CD4-positive, alpha-beta T cell (primary cell): ENCODE measurements around the gene DLK1. TPM values are rescaled to one million over a fixed set of nuclear protein-coding genes. Genes with fewer than 3 reads are reported as not detected.

ENCODE experiments used
- ATAC-seq: fragments of 200-7000 bp; cut with Tn5 transposase; one replicate; pipeline ENCODE4 v1.10.0; 2022; ENCODE audit warnings: mild to moderate bottlenecking; ENCODE audit not compliant: poor library complexity
- CTCF ChIA-PET: fragments of 350-600 bp; sonication (Branson Sonifier 250); formaldehyde crosslinking; loops from one replicate; lab custom pipeline; 2021; ENCODE audit warnings: antibody characterized with exemption, inconsistent platforms; lab: Charles Lee
- POLR2A ChIA-PET: fragments of 350-600 bp; sonication (Branson Sonifier 250); formaldehyde crosslinking; loops from one replicate; lab custom pipeline; 2021; ENCODE audit warnings: antibody characterized with exemption, inconsistent platforms; lab: Charles Lee
- DNase-seq, 14 experiments: peaks; one replicate each; pipeline ENCODE4 v3.0.0-alpha.2; 2013 to 2020; ENCODE audit warnings: mixed read lengths in 2 of 14
- H3K27ac ChIP-seq, 2 donors: one replicate each; pipeline versions ENCODE4 v1.5.1 to v1.7.0; 2013; ENCODE audit warnings: low read length in 2 of 2, low read depth in 1 of 2, mild to moderate bottlenecking in 1 of 2
- H3K27me3 ChIP-seq, 2 experiments: 1 replicate in 1 of 2; 2 replicates in 1 of 2; pipeline versions ENCODE4 v1.6.1 to v1.7.0; 2013; ENCODE audit warnings: low read length in 2 of 2, control low read depth in 1 of 2, mild to moderate bottlenecking in 1 of 2, moderate library complexity in 1 of 2; ENCODE audit not compliant: insufficient read depth in 2 of 2, control insufficient read depth in 1 of 2
- H3K36me3 ChIP-seq: one replicate; pipeline ENCODE4 v1.6.1; 2013; ENCODE audit warnings: low read length, control low read depth; ENCODE audit not compliant: insufficient read depth
- H3K4me1 ChIP-seq: one replicate; pipeline ENCODE4 v1.6.1; 2013; ENCODE audit warnings: low read length, control low read depth; ENCODE audit not compliant: insufficient read depth
- H3K4me3 ChIP-seq: one replicate; pipeline ENCODE4 v1.5.1; 2013; ENCODE audit warnings: mild to moderate bottlenecking, low read length, moderate library complexity
- H3K9me3 ChIP-seq, 2 experiments: 1 replicate in 1 of 2; 2 replicates in 1 of 2; pipeline versions ENCODE4 v1.6.1 to v1.7.0; 2013; ENCODE audit warnings: low read length in 2 of 2, mild to moderate bottlenecking in 2 of 2, control low read depth in 1 of 2, moderate library complexity in 1 of 2; ENCODE audit not compliant: control insufficient read depth in 1 of 2, insufficient read depth in 1 of 2
- H3K27ac Mint-ChIP-seq: one replicate; pipeline ENCODE4 v1.8.0; 2020; ENCODE audit warnings: mixed read lengths
- H3K27me3 Mint-ChIP-seq: one replicate; pipeline ENCODE4 v1.8.0; 2021; ENCODE audit warnings: mixed read lengths
- H3K36me3 Mint-ChIP-seq: one replicate; pipeline ENCODE4 v1.8.0; 2021; ENCODE audit warnings: low read depth, mixed read lengths
- H3K4me1 Mint-ChIP-seq: one replicate; pipeline ENCODE4 v1.8.0; 2021; ENCODE audit warnings: low read depth, mixed read lengths
- H3K4me3 Mint-ChIP-seq: one replicate; pipeline ENCODE4 v1.8.0; 2020; ENCODE audit warnings: mild to moderate bottlenecking, mixed read lengths
- H3K9me3 Mint-ChIP-seq: one replicate; pipeline ENCODE4 v1.8.0; 2020; ENCODE audit warnings: mixed read lengths
- intact Hi-C, 2 experiments: fragments of 100-400 bp; cut with DNase I in 1 of 2; cut with micrococcal nuclease in 1 of 2; formaldehyde crosslinking; loops; one replicate each; pipeline versions ENCODE4 v1.15.1 to v1.9.0; 2023 to 2025; cut with DNase I, micrococcal nuclease
- total RNA-seq, 174 experiments: library from RNA in 2 of 174; stranded (reverse) in 2 of 174; gene quantifications; one replicate each; pipeline ENCODE4 v1.2.3 and lab custom pipeline; 2021 to 2026
- TF ChIP-seq, protein P1 (sequence below): fragments of 200-600 bp; IDR thresholded peaks from one replicate; pipeline ENCODE4 v1.8.0; 2022; ENCODE audit warnings: antibody characterized with exemption, mild to moderate bottlenecking

DLK1 gene
- total RNA-seq, 2 experiments from 2014 or later, result not detected

GRCh38 chr14:100783630-100784370 is 57.1 kb downstream of the DLK1 start:
- no peak overlapping the region for H3K4me3 ChIP-seq
- no peaks in the 10 kb centered on the region for H3K4me1 Mint-ChIP-seq
- POLR2A ChIA-PET, result no interaction called here
- TF ChIP-seq, protein P1, sequence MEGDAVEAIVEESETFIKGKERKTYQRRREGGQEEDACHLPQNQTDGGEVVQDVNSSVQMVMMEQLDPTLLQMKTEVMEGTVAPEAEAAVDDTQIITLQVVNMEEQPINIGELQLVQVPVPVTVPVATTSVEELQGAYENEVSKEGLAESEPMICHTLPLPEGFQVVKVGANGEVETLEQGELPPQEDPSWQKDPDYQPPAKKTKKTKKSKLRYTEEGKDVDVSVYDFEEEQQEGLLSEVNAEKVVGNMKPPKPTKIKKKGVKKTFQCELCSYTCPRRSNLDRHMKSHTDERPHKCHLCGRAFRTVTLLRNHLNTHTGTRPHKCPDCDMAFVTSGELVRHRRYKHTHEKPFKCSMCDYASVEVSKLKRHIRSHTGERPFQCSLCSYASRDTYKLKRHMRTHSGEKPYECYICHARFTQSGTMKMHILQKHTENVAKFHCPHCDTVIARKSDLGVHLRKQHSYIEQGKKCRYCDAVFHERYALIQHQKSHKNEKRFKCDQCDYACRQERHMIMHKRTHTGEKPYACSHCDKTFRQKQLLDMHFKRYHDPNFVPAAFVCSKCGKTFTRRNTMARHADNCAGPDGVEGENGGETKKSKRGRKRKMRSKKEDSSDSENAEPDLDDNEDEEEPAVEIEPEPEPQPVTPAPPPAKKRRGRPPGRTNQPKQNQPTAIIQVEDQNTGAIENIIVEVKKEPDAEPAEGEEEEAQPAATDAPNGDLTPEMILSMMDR, result no peak
- no peaks in the 10 kb centered on the region for H3K36me3 Mint-ChIP-seq
- peaks cover 5% of the 10 kb centered on the region for H3K27me3 Mint-ChIP-seq
- H3K36me3 ChIP-seq, result no peaks in the 10 kb centered on the region
- no peak overlapping the region for H3K4me3 Mint-ChIP-seq
- H3K27ac ChIP-seq, result no peak overlapping the region
- H3K9me3 Mint-ChIP-seq, result no peaks in the 10 kb centered on the region
- H3K27ac Mint-ChIP-seq, result no peak overlapping the region
- ATAC-seq, result no peak
- no peaks in the 10 kb centered on the region for H3K27me3 ChIP-seq
- H3K4me1 ChIP-seq, result no peaks in the 10 kb centered on the region
- no peaks in the 10 kb centered on the region for H3K9me3 ChIP-seq
- CTCF ChIA-PET, result no interaction called here
- peak in 1 of 14 experiments; percentile 19 for DNase-seq
- intact Hi-C loops, result no loop called here

GRCh38 chr14:100784523-100785337 is 58.0 kb downstream of the DLK1 start:
- Histone ChIP-seq H3K36me3 (no peaks in the 10 kb centered on the region), H3K9me3 (no peaks in the 10 kb centered on the region), H3K27me3 (no peaks in the 10 kb centered on the region), H3K4me1 (no peaks in the 10 kb centered on the region), H3K27ac (no peak overlapping the region), H3K4me3 (no peak overlapping the region)
- H3K4me3 Mint-ChIP-seq, result no peak overlapping the region
- no peaks in the 10 kb centered on the region for H3K4me1 Mint-ChIP-seq
- CTCF ChIA-PET, result no interaction called here
- no peak for ATAC-seq
- POLR2A ChIA-PET, result no interaction called here
- DNase-seq, result no peak
- no peak overlapping the region for H3K27ac Mint-ChIP-seq
- TF ChIP-seq, protein P1, result no peak
- H3K9me3 Mint-ChIP-seq, result no peaks in the 10 kb centered on the region
- intact Hi-C loops, result no loop called here
- peaks cover 5% of the 10 kb centered on the region for H3K27me3 Mint-ChIP-seq
- H3K36me3 Mint-ChIP-seq, result no peaks in the 10 kb centered on the region

GRCh38 chr14:100785338-100785615 is 58.6 kb downstream of the DLK1 start:
- POLR2A ChIA-PET, result no interaction called here
- intact Hi-C loops, result no loop called here
- ATAC-seq (no peak), DNase-seq (no peak)
- Histone ChIP-seq H3K36me3 (no peaks in the 10 kb centered on the region), H3K4me3 (no peak overlapping the region), H3K9me3 (no peaks in the 10 kb centered on the region), H3K27ac (no peak overlapping the region), H3K27me3 (no peaks in the 10 kb centered on the region), H3K4me1 (no peaks in the 10 kb centered on the region)
- CTCF ChIA-PET, result no interaction called here
- H3K27me3 Mint-ChIP-seq, result peaks cover 5% of the 10 kb centered on the region
- H3K4me3 Mint-ChIP-seq, result no peak overlapping the region
- no peaks in the 10 kb centered on the region for H3K9me3 Mint-ChIP-seq
- TF ChIP-seq, protein P1, result no peak
- H3K27ac Mint-ChIP-seq, result no peak overlapping the region
- H3K4me1 Mint-ChIP-seq, result no peaks in the 10 kb centered on the region
- H3K36me3 Mint-ChIP-seq, result no peaks in the 10 kb centered on the region
